ENCODE results near the gene ADPRH.

The ADPRH gene

DNA sequence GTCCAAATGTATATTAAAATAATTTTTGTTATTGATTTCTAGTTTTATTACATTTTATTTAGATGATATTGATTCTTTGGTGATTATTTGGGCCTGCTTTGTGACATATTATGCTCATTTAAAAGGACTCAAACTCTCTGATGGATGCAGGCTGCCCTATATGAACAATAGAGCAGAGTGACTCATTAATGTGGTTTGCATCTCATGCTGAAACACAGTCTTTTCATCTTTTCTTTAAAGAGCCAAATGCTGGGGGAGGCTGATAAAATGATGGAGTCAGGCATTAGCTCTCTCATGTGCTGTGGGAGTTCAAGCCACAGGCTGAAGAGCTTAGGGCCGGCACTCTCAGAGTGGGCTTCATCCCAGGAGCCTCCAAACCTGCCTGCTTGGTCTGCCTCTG lies 25.6 kb downstream of the ADPRH start:
- H3K27ac ChIP-seq, result no peak overlapping the region
- H3K27me3 ChIP-seq, result no peaks in the 10 kb centered on the region
- no peaks in the 10 kb centered on the region for H3K4me1 ChIP-seq
- no peaks in the 10 kb centered on the region for H3K36me3 ChIP-seq
- intact Hi-C loops (cut with DNase I; ENCODE audit: low total_unique reads), result no loop called here
- no peak for DNase-seq
- H3K9me3 ChIP-seq, result no peaks in the 10 kb centered on the region
- TF ChIP-seq, protein P1, sequence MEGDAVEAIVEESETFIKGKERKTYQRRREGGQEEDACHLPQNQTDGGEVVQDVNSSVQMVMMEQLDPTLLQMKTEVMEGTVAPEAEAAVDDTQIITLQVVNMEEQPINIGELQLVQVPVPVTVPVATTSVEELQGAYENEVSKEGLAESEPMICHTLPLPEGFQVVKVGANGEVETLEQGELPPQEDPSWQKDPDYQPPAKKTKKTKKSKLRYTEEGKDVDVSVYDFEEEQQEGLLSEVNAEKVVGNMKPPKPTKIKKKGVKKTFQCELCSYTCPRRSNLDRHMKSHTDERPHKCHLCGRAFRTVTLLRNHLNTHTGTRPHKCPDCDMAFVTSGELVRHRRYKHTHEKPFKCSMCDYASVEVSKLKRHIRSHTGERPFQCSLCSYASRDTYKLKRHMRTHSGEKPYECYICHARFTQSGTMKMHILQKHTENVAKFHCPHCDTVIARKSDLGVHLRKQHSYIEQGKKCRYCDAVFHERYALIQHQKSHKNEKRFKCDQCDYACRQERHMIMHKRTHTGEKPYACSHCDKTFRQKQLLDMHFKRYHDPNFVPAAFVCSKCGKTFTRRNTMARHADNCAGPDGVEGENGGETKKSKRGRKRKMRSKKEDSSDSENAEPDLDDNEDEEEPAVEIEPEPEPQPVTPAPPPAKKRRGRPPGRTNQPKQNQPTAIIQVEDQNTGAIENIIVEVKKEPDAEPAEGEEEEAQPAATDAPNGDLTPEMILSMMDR (IDR thresholded peaks at IDR 0.05), result no peak
- H3K4me3 ChIP-seq, result no peak overlapping the region

DNA sequence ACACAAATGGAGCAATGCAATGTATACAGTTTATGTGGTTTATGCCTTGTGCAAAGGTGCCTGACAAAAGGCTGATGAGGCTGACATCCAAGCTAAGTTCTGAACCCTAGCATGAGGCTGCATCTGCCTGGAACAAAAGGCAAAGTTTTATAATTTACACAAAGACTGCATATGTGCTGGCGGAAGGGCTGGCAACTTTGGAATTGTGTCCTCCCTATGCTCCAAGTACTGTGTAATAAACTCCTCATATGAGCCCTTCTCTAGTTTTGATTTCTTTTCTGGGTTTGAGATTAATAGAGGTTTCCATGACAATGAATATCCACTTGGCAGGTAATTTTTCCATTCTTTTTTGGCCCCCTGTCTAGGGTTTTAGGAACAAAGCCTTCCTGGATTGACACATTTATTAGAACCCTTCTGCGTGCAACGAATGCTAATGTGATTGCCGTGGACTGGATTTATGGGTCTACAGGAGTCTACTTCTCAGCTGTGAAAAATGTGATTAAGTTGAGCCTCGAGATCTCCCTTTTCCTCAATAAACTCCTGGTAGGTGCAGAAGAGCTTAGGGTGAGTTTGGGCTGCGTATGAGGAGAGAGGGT lies 29.2 kb downstream of the ADPRH start:
- Histone ChIP-seq H3K27me3 (no peaks in the 10 kb centered on the region), H3K27ac (no peak overlapping the region), H3K4me1 (no peaks in the 10 kb centered on the region), H3K4me3 (no peak overlapping the region), H3K36me3 (no peaks in the 10 kb centered on the region), H3K9me3 (no peaks in the 10 kb centered on the region)
- intact Hi-C loops (cut with DNase I; ENCODE audit: low total_unique reads), result no loop called here
- DNase-seq, result no peak
- TF ChIP-seq, protein P1 (IDR thresholded peaks at IDR 0.05), result no peak

DNA sequence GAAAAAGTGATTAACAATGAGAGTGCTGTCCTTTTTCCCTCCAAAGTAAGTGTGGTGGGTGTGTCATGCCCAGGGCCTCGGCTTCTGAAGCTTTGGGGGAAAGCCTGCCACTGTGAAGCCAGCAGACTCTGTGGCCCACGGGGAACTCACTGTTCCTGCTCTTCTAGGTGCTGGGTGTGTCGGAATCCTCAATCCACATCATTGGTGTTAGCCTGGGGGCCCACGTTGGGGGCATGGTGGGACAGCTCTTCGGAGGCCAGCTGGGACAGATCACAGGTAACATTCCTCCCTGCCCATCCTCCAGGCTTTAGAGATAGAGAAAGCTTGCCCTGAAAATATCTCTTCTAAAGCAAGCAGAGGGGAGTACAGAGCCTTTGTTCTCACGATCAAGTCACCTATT lies 30.0 kb downstream of the ADPRH start:
- DNase-seq, result no peak

DNA sequence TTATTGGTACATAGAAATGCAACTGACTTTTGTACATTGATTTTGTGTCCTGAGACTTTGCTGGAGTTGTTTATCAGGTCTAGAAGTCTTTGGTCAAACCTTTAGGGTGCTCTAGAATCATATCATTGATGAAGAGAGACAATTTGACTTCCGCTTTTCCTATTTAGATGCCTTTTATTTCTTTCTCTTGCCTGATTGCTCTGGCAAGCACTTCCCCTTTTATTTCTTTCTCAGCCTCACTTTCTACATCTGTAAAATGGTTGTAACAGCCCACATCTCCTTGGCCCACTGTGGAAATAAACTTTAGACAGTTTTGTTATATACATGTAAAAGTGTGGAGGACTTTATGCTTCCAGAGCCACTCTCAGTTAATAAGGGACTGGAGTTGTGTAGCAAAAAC lies 32.4 kb downstream of the ADPRH start:
- no peaks in the 10 kb centered on the region for H3K36me3 ChIP-seq
- no peak overlapping the region for H3K27ac ChIP-seq
- no peaks in the 10 kb centered on the region for H3K4me1 ChIP-seq
- H3K27me3 ChIP-seq, result no peaks in the 10 kb centered on the region
- intact Hi-C loops (cut with DNase I; ENCODE audit: low total_unique reads), result no loop called here
- no peak overlapping the region for H3K4me3 ChIP-seq
- H3K9me3 ChIP-seq, result no peaks in the 10 kb centered on the region
- no peak for DNase-seq
- TF ChIP-seq, protein P1 (IDR thresholded peaks at IDR 0.05), result no peak

More for the DNA sequence above, 30.0 kb downstream of the ADPRH start:
- H3K27ac ChIP-seq, result no peak overlapping the region
- no peak overlapping the region for H3K4me3 ChIP-seq
- intact Hi-C loops (cut with DNase I; ENCODE audit: low total_unique reads), result no loop called here
- H3K4me1 ChIP-seq, result no peaks in the 10 kb centered on the region
- TF ChIP-seq, protein P1 (IDR thresholded peaks at IDR 0.05), result no peak
- no peaks in the 10 kb centered on the region for H3K36me3 ChIP-seq
- no peaks in the 10 kb centered on the region for H3K9me3 ChIP-seq
- H3K27me3 ChIP-seq, result no peaks in the 10 kb centered on the region

DNA sequence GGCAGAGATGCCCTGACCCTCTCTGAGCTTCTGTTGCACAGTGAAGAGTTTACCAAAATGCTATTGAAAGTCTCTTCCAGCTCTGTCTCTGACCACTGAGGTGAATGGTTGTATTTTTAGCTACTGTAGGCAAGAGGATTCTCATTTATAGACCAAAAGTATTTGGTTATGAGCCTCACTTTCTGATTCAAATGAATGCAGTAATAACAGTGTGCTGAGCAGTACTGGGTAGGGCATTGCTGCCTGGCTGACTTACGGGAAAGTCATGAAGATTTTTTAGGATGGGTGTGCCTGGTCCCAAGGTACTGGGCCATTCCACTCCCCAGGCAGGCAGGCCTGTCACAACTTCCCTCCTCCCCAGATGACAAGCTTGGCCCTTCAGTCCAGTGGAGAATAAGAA lies 33.9 kb downstream of the ADPRH start:
- Histone ChIP-seq H3K36me3 (no peaks in the 10 kb centered on the region), H3K27ac (no peak overlapping the region), H3K9me3 (no peaks in the 10 kb centered on the region), H3K27me3 (no peaks in the 10 kb centered on the region), H3K4me1 (no peaks in the 10 kb centered on the region), H3K4me3 (no peak overlapping the region)
- DNase-seq, result no peak
- TF ChIP-seq, protein P1 (IDR thresholded peaks at IDR 0.05), result no peak
- intact Hi-C loops (cut with DNase I; ENCODE audit: low total_unique reads), result no loop called here

DNA sequence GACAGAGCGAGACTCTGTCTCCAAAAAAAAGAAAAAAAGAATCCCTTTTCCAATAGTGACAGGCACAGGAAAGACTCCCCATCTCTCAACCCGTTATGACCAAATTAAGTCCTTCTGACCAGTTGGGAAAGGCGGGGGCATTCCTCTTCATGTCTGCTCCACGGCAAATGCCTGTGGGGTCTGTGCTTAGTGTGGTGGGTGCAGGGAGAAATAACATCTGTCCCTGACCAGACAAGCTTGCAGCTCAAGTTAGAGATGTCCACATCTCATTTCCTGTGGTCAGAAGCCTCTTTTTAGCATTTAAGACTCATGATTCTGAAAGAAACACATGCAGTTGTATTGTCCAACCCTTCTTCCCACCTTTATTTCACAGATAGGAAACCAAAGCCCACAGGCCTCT lies 34.6 kb downstream of the ADPRH start:
- no peaks in the 10 kb centered on the region for H3K27me3 ChIP-seq
- no peaks in the 10 kb centered on the region for H3K36me3 ChIP-seq
- H3K9me3 ChIP-seq, result no peaks in the 10 kb centered on the region
- DNase-seq, result no peak
- H3K4me3 ChIP-seq, result no peak overlapping the region
- H3K27ac ChIP-seq, result no peak overlapping the region
- intact Hi-C loops (cut with DNase I; ENCODE audit: low total_unique reads), result no loop called here
- no peaks in the 10 kb centered on the region for H3K4me1 ChIP-seq
- TF ChIP-seq, protein P1 (IDR thresholded peaks at IDR 0.05), result no peak
